ENCODE data around the gene IDH2. TPM values are rescaled to one million over a fixed set of nuclear protein-coding genes. Genes with fewer than 3 reads are reported as not detected.

Gene IDH2
- total RNA-seq, 2 experiments from 2014 or later: 332 to 349 TPM

GRCh38 chr15:90042766-90043529 lies 59.3 kb downstream of the IDH2 start:
- peaks cover 33% of the 10 kb centered on the region for H3K4me1 Mint-ChIP-seq
- ChIA-PET POLR2A (no interaction called here), CTCF (interaction anchor here (1.3 to 1.6 kb wide), 3 partner anchors 9 to 11 kb away, joined by 3 to 5 read pairs (median 4); no protein-coding TSS in a partner anchor)
- H3K9me3 Mint-ChIP-seq: no peaks in the 10 kb centered on the region
- H3K36me3 Mint-ChIP-seq (ENCODE audit: low read depth): no peaks in the 10 kb centered on the region
- no peaks in the 10 kb centered on the region for H3K27me3 Mint-ChIP-seq
- DNase-seq: no peak
- no peak overlapping the region for H3K27ac Mint-ChIP-seq
- H3K4me3 Mint-ChIP-seq: no peak overlapping the region

GRCh38 chr15:90042356-90042755 lies 59.9 kb downstream of the IDH2 start:
- ChIA-PET CTCF (interaction anchor here (1.3 to 1.4 kb wide), 2 partner anchors 10 to 11 kb away, joined by 4 to 5 read pairs; no protein-coding TSS in a partner anchor), POLR2A (no interaction called here)
- H3K4me1 Mint-ChIP-seq: peaks cover 39% of the 10 kb centered on the region

GRCh38 chr15:90040618-90041017 lies 61.6 kb downstream of the IDH2 start:
- H3K27me3 Mint-ChIP-seq: no peaks in the 10 kb centered on the region
- no peaks in the 10 kb centered on the region for H3K9me3 Mint-ChIP-seq
- DNase-seq: no peak
- H3K4me3 Mint-ChIP-seq: no peak overlapping the region
- POLR2A ChIA-PET: no interaction called here
- CTCF ChIA-PET: no interaction called here
- peaks cover 3% of the 10 kb centered on the region for H3K36me3 Mint-ChIP-seq (ENCODE audit: low read depth)
- no peak overlapping the region for H3K27ac Mint-ChIP-seq
- H3K4me1 Mint-ChIP-seq: peaks cover 49% of the 10 kb centered on the region

More at GRCh38 chr15:90042356-90042755, 59.9 kb downstream of the IDH2 start:
- DNase-seq: no peak
- Mint-ChIP-seq H3K27ac (no peak overlapping the region), H3K9me3 (no peaks in the 10 kb centered on the region), H3K27me3 (no peaks in the 10 kb centered on the region), H3K36me3 (ENCODE audit: low read depth) (no peaks in the 10 kb centered on the region), H3K4me3 (no peak overlapping the region)

GRCh38 chr15:90039996-90040395 lies 62.3 kb downstream of the IDH2 start:
- Mint-ChIP-seq H3K27ac (no peak overlapping the region), H3K4me3 (no peak overlapping the region), H3K9me3 (no peaks in the 10 kb centered on the region), H3K27me3 (no peaks in the 10 kb centered on the region), H3K4me1 (peaks cover 55% of the 10 kb centered on the region), H3K36me3 (ENCODE audit: low read depth) (peaks cover 8% of the 10 kb centered on the region)
- POLR2A ChIA-PET: no interaction called here
- no peak for DNase-seq
- CTCF ChIA-PET: no interaction called here

- H3K4me3 Mint-ChIP-seq: no peak overlapping the region
- CTCF ChIA-PET: no interaction called here
These were observed 63.6 kb downstream of the IDH2 start for GRCh38 chr15:90038632-90039095.

GRCh38 chr15:90037961-90038631 lies 64.2 kb downstream of the IDH2 start:
- Mint-ChIP-seq H3K4me3 (no peak overlapping the region), H3K4me1 (peaks cover 70% of the 10 kb centered on the region), H3K27me3 (no peaks in the 10 kb centered on the region), H3K9me3 (no peaks in the 10 kb centered on the region), H3K36me3 (ENCODE audit: low read depth) (peaks cover 10% of the 10 kb centered on the region), H3K27ac (no peak overlapping the region)
- ChIA-PET POLR2A (no interaction called here), CTCF (interaction anchor here (1.1 kb wide), 1 partner anchor 26 kb away, joined by 4 read pairs; no protein-coding TSS in a partner anchor)
- peak; percentile 34 for DNase-seq

More at GRCh38 chr15:90038632-90039095, 63.6 kb downstream of the IDH2 start:
- POLR2A ChIA-PET: no interaction called here
- H3K27ac Mint-ChIP-seq: no peak overlapping the region
- no peaks in the 10 kb centered on the region for H3K9me3 Mint-ChIP-seq
- DNase-seq: no peak
- H3K4me1 Mint-ChIP-seq: peaks cover 66% of the 10 kb centered on the region
- peaks cover 10% of the 10 kb centered on the region for H3K36me3 Mint-ChIP-seq (ENCODE audit: low read depth)
- no peaks in the 10 kb centered on the region for H3K27me3 Mint-ChIP-seq

GRCh38 chr15:90037511-90037860 lies 64.8 kb downstream of the IDH2 start:
- CTCF ChIA-PET: interaction anchor here (1.1 kb wide), 1 partner anchor 26 kb away, joined by 4 read pairs; no protein-coding TSS in a partner anchor
- peaks cover 73% of the 10 kb centered on the region for H3K4me1 Mint-ChIP-seq
- peaks cover 10% of the 10 kb centered on the region for H3K36me3 Mint-ChIP-seq (ENCODE audit: low read depth)
- no peak for DNase-seq
- no peaks in the 10 kb centered on the region for H3K27me3 Mint-ChIP-seq
- no peak overlapping the region for H3K4me3 Mint-ChIP-seq
- peak overlapping the region; percentile 58 for H3K27ac Mint-ChIP-seq
- POLR2A ChIA-PET: no interaction called here
- no peaks in the 10 kb centered on the region for H3K9me3 Mint-ChIP-seq

GRCh38 chr15:90036806-90037510 lies 65.3 kb downstream of the IDH2 start:
- H3K4me1 Mint-ChIP-seq: peaks cover 76% of the 10 kb centered on the region
- no peaks in the 10 kb centered on the region for H3K9me3 Mint-ChIP-seq
- peaks cover 10% of the 10 kb centered on the region for H3K36me3 Mint-ChIP-seq (ENCODE audit: low read depth)
- no peak overlapping the region for H3K27ac Mint-ChIP-seq
- ChIA-PET POLR2A (no interaction called here), CTCF (interaction anchor here (1.1 to 1.6 kb wide), 2 partner anchors 16 to 25 kb away, joined by 3 to 4 read pairs; no protein-coding TSS in a partner anchor)
- no peak for DNase-seq
- H3K27me3 Mint-ChIP-seq: no peaks in the 10 kb centered on the region
- no peak overlapping the region for H3K4me3 Mint-ChIP-seq

- H3K4me3 Mint-ChIP-seq: no peak overlapping the region
- H3K27me3 Mint-ChIP-seq: no peaks in the 10 kb centered on the region
- peaks cover 83% of the 10 kb centered on the region for H3K4me1 Mint-ChIP-seq
- H3K36me3 Mint-ChIP-seq (ENCODE audit: low read depth): peaks cover 10% of the 10 kb centered on the region
- peak overlapping the region; percentile 44 for H3K27ac Mint-ChIP-seq
- CTCF ChIA-PET: interaction anchor here (1.6 kb wide), 1 partner anchor 16 kb away, joined by 3 read pairs; no protein-coding TSS in a partner anchor
- DNase-seq: no peak
- POLR2A ChIA-PET: no interaction called here
- H3K9me3 Mint-ChIP-seq: no peaks in the 10 kb centered on the region
These were observed 65.9 kb downstream of the IDH2 start for GRCh38 chr15:90036343-90036742.

GRCh38 chr15:90035840-90036230 lies 66.4 kb downstream of the IDH2 start:
- no peaks in the 10 kb centered on the region for H3K27me3 Mint-ChIP-seq
- peak overlapping the region; percentile 91 for H3K27ac Mint-ChIP-seq
- H3K9me3 Mint-ChIP-seq: no peaks in the 10 kb centered on the region
- H3K36me3 Mint-ChIP-seq (ENCODE audit: low read depth): peaks cover 10% of the 10 kb centered on the region
- ChIA-PET POLR2A (no interaction called here), CTCF (interaction anchor here (1.6 kb wide), 1 partner anchor 15 kb away, joined by 3 read pairs; no protein-coding TSS in a partner anchor)
- no peak overlapping the region for H3K4me3 Mint-ChIP-seq
- H3K4me1 Mint-ChIP-seq: peaks cover 84% of the 10 kb centered on the region
- DNase-seq: no peak

- POLR2A ChIA-PET: no interaction called here
- DNase-seq: no peak
- peaks cover 82% of the 10 kb centered on the region for H3K4me1 Mint-ChIP-seq
These were observed 67.0 kb downstream of the IDH2 start for GRCh38 chr15:90035095-90035839.

GRCh38 chr15:90033448-90033847 lies 68.8 kb downstream of the IDH2 start:
- no peak for DNase-seq
- Mint-ChIP-seq H3K36me3 (ENCODE audit: low read depth) (peaks cover 13% of the 10 kb centered on the region), H3K27ac (peak overlapping the region; percentile 91), H3K9me3 (peaks cover 5% of the 10 kb centered on the region), H3K27me3 (no peaks in the 10 kb centered on the region), H3K4me1 (peaks cover 82% of the 10 kb centered on the region), H3K4me3 (peak overlapping the region; percentile 41)
- POLR2A ChIA-PET: no interaction called here
- CTCF ChIA-PET: interaction anchor here (0.5 to 1.9 kb wide), 5 partner anchors 10 to 47 kb away, joined by 3 to 6 read pairs (median 3); no protein-coding TSS in a partner anchor

More at GRCh38 chr15:90035095-90035839, 67.0 kb downstream of the IDH2 start:
- Mint-ChIP-seq H3K4me3 (no peak overlapping the region), H3K36me3 (ENCODE audit: low read depth) (peaks cover 10% of the 10 kb centered on the region), H3K9me3 (peaks cover 2% of the 10 kb centered on the region), H3K27me3 (no peaks in the 10 kb centered on the region), H3K27ac (peak overlapping the region; percentile 91)
- CTCF ChIA-PET: interaction anchor here (1.2 kb wide), 1 partner anchor 14 kb away, joined by 3 read pairs; no protein-coding TSS in a partner anchor

Data from activated CD4-positive, alpha-beta T cell treated with anti-CD3 and anti-CD28 coated beads, Interleukin-2, amount 10 ng/mL, durations not matched to agents 7 days and 5 days (primary cell).